HepG2 (cell line): ENCODE results near the gene SCEL. TPM values are rescaled to one million over a fixed set of nuclear protein-coding genes. Genes with fewer than 3 reads are reported as not detected.

Source experiments
- ATAC-seq: fragments of 200-7000 bp; cut with Tn5 transposase; 3 replicates; pipeline ENCODE4 v1.9.1; 2020; ENCODE audit warnings: mild to moderate bottlenecking, moderate library complexity
- BruUV-seq: library from RNA; stranded (reverse); fragments of 400-500 nt; replicated peaks from 2 replicates; lab custom pipeline; 2021; lab: Mats Ljungman, UMichigan
- CTCF ChIA-PET: fragments of 300-600 bp; formaldehyde crosslinking; extraction: SDS; loops from one replicate; lab custom pipeline; 2021; ENCODE audit warnings: low total read pairs, inconsistent platforms, low intra/inter-chr PET ratio; lab: Yijun Ruan, JAX
- POLR2A ChIA-PET: fragments of 350-600 bp; sonication (Branson Sonifier 250); formaldehyde crosslinking; loops from one replicate; lab custom pipeline; 2020; ENCODE audit warnings: antibody characterized with exemption, inconsistent platforms; lab: Yijun Ruan, JAX
- DNase-seq: peaks from one replicate; pipeline ENCODE4 v3.0.0-alpha.2; 2015; ENCODE audit warnings: low spot score
- FAIRE-seq: peaks from 3 replicates; lab custom pipeline; 2011; peaks lifted over from hg19 to GRCh38; lab: Jason Lieb, UNC
- H2AFZ ChIP-seq: one replicate; pipeline ENCODE4 v1.6.1; 2011; ENCODE audit warnings: low read length, inconsistent platforms
- H3K27ac ChIP-seq: fragments of 300-600 bp; 3 replicates; pipeline ENCODE4 v1.8.0; 2011; ENCODE audit warnings: mixed run types, mild to moderate bottlenecking, mixed read lengths, low read length, inconsistent platforms; ENCODE audit not compliant: insufficient read depth; ENCODE audit errors: extremely low read length
- H3K27me3 ChIP-seq, 2 experiments: fragments of 200-600 bp in 1 of 2; 2 replicates in 1 of 2; 3 replicates in 1 of 2; pipeline versions ENCODE4 v1.6.0 to v1.8.0; 2011; ENCODE audit warnings: low read length in 2 of 2, mild to moderate bottlenecking in 2 of 2, moderate library complexity in 2 of 2, inconsistent platforms in 1 of 2; ENCODE audit not compliant: insufficient read depth in 2 of 2, control insufficient read depth in 1 of 2
- H3K36me3 ChIP-seq, 2 experiments: fragments of 200-600 bp in 1 of 2; replicated peaks in 1 of 2; 2 replicates in 1 of 2; 3 replicates in 1 of 2; pipeline versions ENCODE4 v1.5.1 to v1.8.0; 2011; ENCODE audit warnings: low read length in 2 of 2, inconsistent platforms in 1 of 2; ENCODE audit not compliant: insufficient read depth in 2 of 2, control insufficient read depth in 1 of 2
- H3K4me1 ChIP-seq: 2 replicates; pipeline ENCODE4 v1.5.1; 2012; ENCODE audit warnings: low read length, inconsistent platforms; ENCODE audit not compliant: insufficient read depth
- H3K4me2 ChIP-seq: 2 replicates; pipeline ENCODE4 v1.6.0; 2011; ENCODE audit warnings: low read depth, low read length, inconsistent platforms
- H3K4me3 ChIP-seq, 3 experiments: fragments of 200-600 bp in 1 of 3; sonication (generic), shearing (Covaris generic) in 1 of 3; replicated peaks in 1 of 3; 2 replicates each; pipeline ENCODE4 v1.5.1; 2011 to 2016; ENCODE audit warnings: low read length in 3 of 3, inconsistent platforms in 2 of 3, low read depth in 2 of 3, mild to moderate bottlenecking in 2 of 3, control low read depth in 1 of 3, mixed read lengths in 1 of 3; ENCODE audit not compliant: insufficient read depth in 1 of 3
- H3K79me2 ChIP-seq: one replicate; pipeline ENCODE4 v1.6.1; 2011; ENCODE audit warnings: low read length, inconsistent platforms; ENCODE audit not compliant: insufficient read depth
- H3K9ac ChIP-seq: 2 replicates; pipeline ENCODE4 v1.6.0; 2011; ENCODE audit warnings: mild to moderate bottlenecking, low read depth, low read length, inconsistent platforms; ENCODE audit not compliant: insufficient read depth
- H3K9me3 ChIP-seq: 2 replicates; pipeline ENCODE4 v1.5.1; 2012; ENCODE audit warnings: mild to moderate bottlenecking, low read length
- H4K20me1 ChIP-seq: 2 replicates; pipeline ENCODE4 v1.6.0; 2011; ENCODE audit warnings: inconsistent platforms, mild to moderate bottlenecking, low read length, moderate library complexity; ENCODE audit not compliant: insufficient read depth
- GLI4 ChIP-seq: sonication (generic); formaldehyde crosslinking; IDR thresholded peaks from 2 replicates; pipeline ENCODE4 v1.5.1; 2020; ENCODE audit warnings: missing genetic modification reagents, mild to moderate bottlenecking, moderate library complexity, borderline replicate concordance
- PAF1 ChIP-seq: IDR thresholded peaks from 2 replicates; pipeline ENCODE4 v1.6.1; 2016; ENCODE audit warnings: missing genetic modification reagents, missing compliant biosample characterization
- POGZ ChIP-seq: sonication (generic); formaldehyde crosslinking; IDR thresholded peaks from 2 replicates; pipeline ENCODE4 v1.4.0; 2020; ENCODE audit warnings: mild to moderate bottlenecking, missing genetic modification reagents
- ZMYM2 ChIP-seq: sonication (generic); formaldehyde crosslinking; IDR thresholded peaks from 2 replicates; pipeline ENCODE4 v1.8.0; 2022; ENCODE audit warnings: mild to moderate bottlenecking, missing genetic modification reagents
- ZNF224 ChIP-seq: sonication (generic); formaldehyde crosslinking; IDR thresholded peaks from 2 replicates; pipeline ENCODE4 v1.5.0; 2020; ENCODE audit warnings: mild to moderate bottlenecking, missing genetic modification reagents
- WGBS: methylation state at CpG from one replicate; pipeline ENCODE4 v1.1.6; 2017; ENCODE audit warnings: low lambda C conversion rate; 5-methylcytosine and 5-hydroxymethylcytosine counted together
- in situ Hi-C: cut with HindIII; loops from 2 replicates; pipeline ENCODE4 v1.10.0; 2017; ENCODE audit warnings: low pct_unique_long_range_greater_than_20kb; ENCODE audit not compliant: extremely low pct_ligation_motif_present
- intact Hi-C: fragments of 100-400 bp; cut with micrococcal nuclease; formaldehyde crosslinking; loops from one replicate; pipeline ENCODE4 v1.10.0; 2022; ENCODE audit not compliant: unreplicated experiment
- polyA plus RNA-seq, 8 experiments: library from polyadenylated mRNA; depleted of rRNA in 3 of 8; stranded (reverse) in 7 of 8; unstranded in 1 of 8; fragments of >200 nt; fragmentation: Illumina TruSeq in 4 of 8; extraction: Trizol in 4 of 8; gene quantifications; 2 replicates each; pipeline versions ENCODE4 v1.2.1 to v1.2.3, GENCODE V29; 2011 to 2016; ENCODE audit warnings: low read depth in 4 of 8, missing spikeins in 1 of 8, mixed read lengths in 1 of 8; ENCODE audit not compliant: insufficient read depth in 1 of 8
- total RNA-seq, 5 experiments: library from RNA; depleted of rRNA; stranded (reverse); fragments of >200 nt; fragmentation: Illumina TruSeq; extraction: Trizol; gene quantifications; 2 replicates each; pipeline ENCODE4 v1.2.3, GENCODE V29; 2016; ENCODE audit warnings: low read depth in 1 of 5
- TF ChIP-seq, protein P1 (sequence below): sonication (generic); formaldehyde crosslinking; IDR thresholded peaks from 2 replicates; pipeline ENCODE4 v1.9.0; 2022; ENCODE audit warnings: low read depth, missing genetic modification reagents
- TF ChIP-seq, protein P2 (sequence below): sonication (generic); formaldehyde crosslinking; IDR thresholded peaks from 2 replicates; pipeline ENCODE4 v1.5.1; 2020; ENCODE audit warnings: missing genetic modification reagents, mild to moderate bottlenecking, borderline replicate concordance
- TF ChIP-seq, protein P3 (sequence below): sonication (generic); formaldehyde crosslinking; IDR thresholded peaks from 2 replicates; pipeline ENCODE4 v1.5.0; 2020; ENCODE audit warnings: mild to moderate bottlenecking, missing genetic modification reagents
- TF ChIP-seq, protein P4 (sequence below): sonication (generic); formaldehyde crosslinking; IDR thresholded peaks from 2 replicates; pipeline ENCODE4 v1.4.0; 2020; ENCODE audit warnings: mild to moderate bottlenecking, missing genetic modification reagents
- TF ChIP-seq, protein P5 (sequence below): sonication (generic); formaldehyde crosslinking; IDR thresholded peaks from 2 replicates; pipeline ENCODE4 v1.4.0; 2020; ENCODE audit warnings: mild to moderate bottlenecking, missing genetic modification reagents
- TF ChIP-seq, protein P6 (sequence below), 2 experiments: sonication (generic) in 1 of 2; formaldehyde crosslinking in 1 of 2; IDR thresholded peaks; 2 replicates each; pipeline versions ENCODE4 v1.4.0 to v1.6.1; 2018 to 2020; ENCODE audit warnings: missing genetic modification reagents in 2 of 2, borderline replicate concordance in 1 of 2, low read depth in 1 of 2, mild to moderate bottlenecking in 1 of 2, missing biosample characterization in 1 of 2

The SCEL gene
- total and polyA plus RNA-seq, 2 of the 13 experiments (the other 11 are each of a cell fraction or from before 2014, with no cell fraction given), result not detected

DNA sequence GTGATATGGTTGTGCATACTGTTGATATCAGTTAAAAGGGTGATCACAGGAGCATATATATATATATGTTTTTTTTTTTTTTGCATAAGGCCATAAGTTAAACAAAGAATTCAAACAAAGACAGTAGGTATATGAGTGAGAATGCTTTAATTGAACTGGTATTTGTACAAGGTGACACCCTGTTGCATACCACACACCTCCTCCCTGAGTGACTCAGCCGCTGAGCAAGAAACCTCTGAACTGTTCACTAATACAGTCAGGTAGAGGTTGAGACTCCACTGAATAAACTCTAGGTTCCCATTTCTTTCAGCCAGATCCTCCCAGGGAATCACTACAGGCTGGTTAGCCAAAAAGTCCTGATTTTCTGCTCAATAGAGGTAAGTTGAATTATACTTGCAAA is at the start of gene SCEL (continued):
- TF ChIP-seq, protein P1, sequence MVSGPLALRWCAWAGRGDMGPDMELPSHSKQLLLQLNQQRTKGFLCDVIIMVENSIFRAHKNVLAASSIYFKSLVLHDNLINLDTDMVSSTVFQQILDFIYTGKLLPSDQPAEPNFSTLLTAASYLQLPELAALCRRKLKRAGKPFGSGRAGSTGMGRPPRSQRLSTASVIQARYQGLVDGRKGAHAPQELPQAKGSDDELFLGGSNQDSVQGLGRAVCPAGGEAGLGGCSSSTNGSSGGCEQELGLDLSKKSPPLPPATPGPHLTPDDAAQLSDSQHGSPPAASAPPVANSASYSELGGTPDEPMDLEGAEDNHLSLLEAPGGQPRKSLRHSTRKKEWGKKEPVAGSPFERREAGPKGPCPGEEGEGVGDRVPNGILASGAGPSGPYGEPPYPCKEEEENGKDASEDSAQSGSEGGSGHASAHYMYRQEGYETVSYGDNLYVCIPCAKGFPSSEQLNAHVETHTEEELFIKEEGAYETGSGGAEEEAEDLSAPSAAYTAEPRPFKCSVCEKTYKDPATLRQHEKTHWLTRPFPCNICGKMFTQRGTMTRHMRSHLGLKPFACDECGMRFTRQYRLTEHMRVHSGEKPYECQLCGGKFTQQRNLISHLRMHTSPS (CRISPR knock-in tag), result no peak
- TF ChIP-seq, protein P2, sequence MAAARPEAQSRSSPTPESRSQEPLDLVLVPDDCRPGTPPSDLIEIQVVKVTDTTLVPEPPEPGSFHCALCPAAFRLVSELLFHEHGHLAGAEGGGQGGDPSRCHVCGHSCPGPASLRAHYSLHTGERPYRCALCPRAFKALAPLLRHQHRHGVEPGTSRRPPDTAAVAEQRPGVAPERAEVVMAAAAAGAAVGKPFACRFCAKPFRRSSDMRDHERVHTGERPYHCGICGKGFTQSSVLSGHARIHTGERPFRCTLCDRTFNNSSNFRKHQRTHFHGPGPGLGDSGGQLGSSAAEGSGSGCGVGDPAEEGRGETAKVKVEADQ (CRISPR knock-in tag), result no peak
- TF ChIP-seq, protein P3, sequence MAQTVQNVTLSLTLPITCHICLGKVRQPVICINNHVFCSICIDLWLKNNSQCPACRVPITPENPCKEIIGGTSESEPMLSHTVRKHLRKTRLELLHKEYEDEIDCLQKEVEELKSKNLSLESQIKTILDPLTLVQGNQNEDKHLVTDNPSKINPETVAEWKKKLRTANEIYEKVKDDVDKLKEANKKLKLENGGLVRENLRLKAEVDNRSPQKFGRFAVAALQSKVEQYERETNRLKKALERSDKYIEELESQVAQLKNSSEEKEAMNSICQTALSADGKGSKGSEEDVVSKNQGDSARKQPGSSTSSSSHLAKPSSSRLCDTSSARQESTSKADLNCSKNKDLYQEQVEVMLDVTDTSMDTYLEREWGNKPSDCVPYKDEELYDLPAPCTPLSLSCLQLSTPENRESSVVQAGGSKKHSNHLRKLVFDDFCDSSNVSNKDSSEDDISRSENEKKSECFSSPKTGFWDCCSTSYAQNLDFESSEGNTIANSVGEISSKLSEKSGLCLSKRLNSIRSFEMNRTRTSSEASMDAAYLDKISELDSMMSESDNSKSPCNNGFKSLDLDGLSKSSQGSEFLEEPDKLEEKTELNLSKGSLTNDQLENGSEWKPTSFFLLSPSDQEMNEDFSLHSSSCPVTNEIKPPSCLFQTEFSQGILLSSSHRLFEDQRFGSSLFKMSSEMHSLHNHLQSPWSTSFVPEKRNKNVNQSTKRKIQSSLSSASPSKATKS, result no peak
- TF ChIP-seq ZMYM2 (CRISPR knock-in tag), result no peak

DNA sequence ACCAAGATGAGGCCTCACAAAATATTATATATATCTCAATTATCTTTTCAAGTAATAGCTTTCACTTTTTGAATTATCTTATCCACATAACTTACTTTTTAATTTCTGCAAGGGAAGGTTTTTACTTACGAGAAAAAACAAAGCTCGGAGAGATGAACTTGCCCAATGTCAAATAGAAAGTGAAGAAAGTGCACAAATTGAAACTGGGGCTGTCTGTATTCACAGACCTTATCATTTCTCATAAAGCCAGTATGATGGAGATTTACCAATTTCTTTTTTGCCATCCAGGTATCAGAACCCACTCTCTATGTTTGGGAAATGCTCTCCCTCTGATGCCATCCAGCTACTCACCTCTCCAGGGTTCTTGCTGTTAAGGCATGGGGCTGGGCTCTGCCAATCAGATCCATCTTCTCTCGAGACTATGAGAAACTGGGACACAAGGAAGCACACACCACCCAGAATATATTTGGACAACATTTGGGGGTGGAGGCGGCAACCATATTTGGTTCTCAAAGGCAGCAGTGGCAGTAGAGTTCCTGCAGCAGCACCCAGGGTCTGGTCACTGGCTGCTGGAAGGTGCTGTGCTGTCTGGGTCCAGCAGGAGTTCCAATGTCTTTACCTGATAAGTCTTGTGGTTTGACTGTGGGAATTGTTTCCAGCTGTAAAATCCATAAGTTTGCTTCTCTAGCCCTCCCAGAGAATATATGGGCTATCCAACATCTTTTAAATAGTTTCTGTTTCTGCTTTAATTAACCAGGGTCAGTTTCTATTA is 45.8 kb upstream of the SCEL start:
- H3K4me3 ChIP-seq, result no peak overlapping the region
- no peaks in the 10 kb centered on the region for H3K4me1 ChIP-seq
- 41% methylated on average over 2 of the region's 4 CpGs for WGBS
- no peaks in the 10 kb centered on the region for H3K79me2 ChIP-seq
- no peaks in the 10 kb centered on the region for H4K20me1 ChIP-seq
- no TSS peak for BruUV-seq
- ChIA-PET POLR2A (no interaction called here), CTCF (no interaction called here)
- in situ Hi-C loops, result no loop called here
- TF ChIP-seq POGZ (CRISPR knock-in tag) (no peak), GLI4 (CRISPR knock-in tag) (no peak), ZNF224 (no peak), PAF1 (CRISPR knock-in tag) (no peak)
- TF ChIP-seq, protein P4, sequence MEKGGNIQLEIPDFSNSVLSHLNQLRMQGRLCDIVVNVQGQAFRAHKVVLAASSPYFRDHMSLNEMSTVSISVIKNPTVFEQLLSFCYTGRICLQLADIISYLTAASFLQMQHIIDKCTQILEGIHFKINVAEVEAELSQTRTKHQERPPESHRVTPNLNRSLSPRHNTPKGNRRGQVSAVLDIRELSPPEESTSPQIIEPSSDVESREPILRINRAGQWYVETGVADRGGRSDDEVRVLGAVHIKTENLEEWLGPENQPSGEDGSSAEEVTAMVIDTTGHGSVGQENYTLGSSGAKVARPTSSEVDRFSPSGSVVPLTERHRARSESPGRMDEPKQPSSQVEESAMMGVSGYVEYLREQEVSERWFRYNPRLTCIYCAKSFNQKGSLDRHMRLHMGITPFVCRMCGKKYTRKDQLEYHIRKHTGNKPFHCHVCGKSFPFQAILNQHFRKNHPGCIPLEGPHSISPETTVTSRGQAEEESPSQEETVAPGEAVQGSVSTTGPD (CRISPR knock-in tag), result no peak
- TF ChIP-seq, protein P5, sequence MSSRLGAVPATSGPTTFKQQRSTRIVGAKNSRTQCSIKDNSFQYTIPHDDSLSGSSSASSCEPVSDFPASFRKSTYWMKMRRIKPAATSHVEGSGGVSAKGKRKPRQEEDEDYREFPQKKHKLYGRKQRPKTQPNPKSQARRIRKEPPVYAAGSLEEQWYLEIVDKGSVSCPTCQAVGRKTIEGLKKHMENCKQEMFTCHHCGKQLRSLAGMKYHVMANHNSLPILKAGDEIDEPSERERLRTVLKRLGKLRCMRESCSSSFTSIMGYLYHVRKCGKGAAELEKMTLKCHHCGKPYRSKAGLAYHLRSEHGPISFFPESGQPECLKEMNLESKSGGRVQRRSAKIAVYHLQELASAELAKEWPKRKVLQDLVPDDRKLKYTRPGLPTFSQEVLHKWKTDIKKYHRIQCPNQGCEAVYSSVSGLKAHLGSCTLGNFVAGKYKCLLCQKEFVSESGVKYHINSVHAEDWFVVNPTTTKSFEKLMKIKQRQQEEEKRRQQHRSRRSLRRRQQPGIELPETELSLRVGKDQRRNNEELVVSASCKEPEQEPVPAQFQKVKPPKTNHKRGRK (CRISPR knock-in tag), result no peak
- TF ChIP-seq, protein P6, sequence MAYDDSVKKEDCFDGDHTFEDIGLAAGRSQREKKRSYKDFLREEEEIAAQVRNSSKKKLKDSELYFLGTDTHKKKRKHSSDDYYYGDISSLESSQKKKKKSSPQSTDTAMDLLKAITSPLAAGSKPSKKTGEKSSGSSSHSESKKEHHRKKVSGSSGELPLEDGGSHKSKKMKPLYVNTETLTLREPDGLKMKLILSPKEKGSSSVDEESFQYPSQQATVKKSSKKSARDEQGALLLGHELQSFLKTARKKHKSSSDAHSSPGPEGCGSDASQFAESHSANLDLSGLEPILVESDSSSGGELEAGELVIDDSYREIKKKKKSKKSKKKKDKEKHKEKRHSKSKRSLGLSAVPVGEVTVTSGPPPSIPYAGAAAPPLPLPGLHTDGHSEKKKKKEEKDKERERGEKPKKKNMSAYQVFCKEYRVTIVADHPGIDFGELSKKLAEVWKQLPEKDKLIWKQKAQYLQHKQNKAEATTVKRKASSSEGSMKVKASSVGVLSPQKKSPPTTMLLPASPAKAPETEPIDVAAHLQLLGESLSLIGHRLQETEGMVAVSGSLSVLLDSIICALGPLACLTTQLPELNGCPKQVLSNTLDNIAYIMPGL (CRISPR knock-in tag; IDR thresholded peaks at IDR 0.05; ENCODE audit: borderline replicate concordance in 1 of 2, low read depth in 1 of 2), result no peak
- H3K27me3 ChIP-seq, result no peaks in the 10 kb centered on the region; a peak in 2 of 5 replicates
- H3K4me2 ChIP-seq, result no peak overlapping the region
- no peak overlapping the region for H3K27ac ChIP-seq
- H3K9ac ChIP-seq, result no peak overlapping the region
- no peaks in the 10 kb centered on the region for H3K9me3 ChIP-seq
- H2AFZ ChIP-seq, result no peak overlapping the region
- intact Hi-C loops, result no loop called here
- H3K36me3 ChIP-seq, result no peaks in the 10 kb centered on the region
- no peak for FAIRE-seq
- no peak for ATAC-seq
- no peak for DNase-seq
